Activated B cell treated with CpG ODN at 0.5 μM for 24 hours (primary cell): ENCODE data around the gene EPB41L4B. TPM values are rescaled to one million over a fixed set of nuclear protein-coding genes. Genes with fewer than 3 reads are reported as not detected.
"Not testable (repeated sequence)": the region's sequence is repeated elsewhere in the genome, so short reads cannot be mapped to it uniquely, and the experiment has no call there.

Source experiments
- ATAC-seq: fragments of 200-7000 bp; cut with Tn5 transposase; one replicate; pipeline ENCODE4 v1.10.0; 2021; ENCODE audit warnings: low read depth, mild to moderate bottlenecking, moderate library complexity
- CTCF ChIA-PET: fragments of 350-600 bp; sonication (Branson Sonifier 250); formaldehyde crosslinking; loops from one replicate; lab custom pipeline; 2021; ENCODE audit warnings: antibody characterized with exemption; lab: Charles Lee
- POLR2A ChIA-PET: fragments of 350-600 bp; sonication (Branson Sonifier 250); formaldehyde crosslinking; loops from one replicate; lab custom pipeline; 2021; ENCODE audit warnings: antibody characterized with exemption; lab: Charles Lee
- DNase-seq: peaks from one replicate; pipeline ENCODE4 v3.0.0; 2022
- H3K27ac Mint-ChIP-seq: one replicate; pipeline ENCODE4 v1.8.0; 2020; ENCODE audit warnings: mixed read lengths
- H3K27me3 Mint-ChIP-seq: one replicate; pipeline ENCODE4 v1.8.0; 2021; ENCODE audit warnings: mixed read lengths
- H3K36me3 Mint-ChIP-seq: one replicate; pipeline ENCODE4 v1.8.0; 2021; ENCODE audit warnings: low read depth, mixed read lengths
- H3K4me1 Mint-ChIP-seq: one replicate; pipeline ENCODE4 v1.8.0; 2021; ENCODE audit warnings: mixed read lengths
- H3K4me3 Mint-ChIP-seq: one replicate; pipeline ENCODE4 v1.8.0; 2020; ENCODE audit warnings: mild to moderate bottlenecking, mixed read lengths
- H3K9me3 Mint-ChIP-seq: one replicate; pipeline ENCODE4 v1.8.0; 2020; ENCODE audit warnings: mixed read lengths
- intact Hi-C: fragments of 100-400 bp; cut with micrococcal nuclease; formaldehyde crosslinking; loops from one replicate; pipeline ENCODE4 v1.15.1; 2024
- total RNA-seq: library from RNA; stranded (reverse); gene quantifications from 2 replicates; pipeline ENCODE4 v1.2.3, GENCODE V29; 2022
- TF ChIP-seq, protein P1 (sequence below): fragments of 200-600 bp; IDR thresholded peaks from one replicate; pipeline ENCODE4 v1.8.0; 2022; ENCODE audit warnings: antibody characterized with exemption, mild to moderate bottlenecking

The EPB41L4B gene
- total RNA-seq, 1 donor from 2014 or later: 5.3 TPM

GRCh38 chr9:109133533-109133932, 187.3 kb downstream of the EPB41L4B start:
- CTCF ChIA-PET: no interaction called here
- H3K9me3 Mint-ChIP-seq: no peaks in the 10 kb centered on the region
- intact Hi-C loops: no loop called here
- ATAC-seq (no peak), DNase-seq (no peak)
- no peaks in the 10 kb centered on the region for H3K36me3 Mint-ChIP-seq
- no peak overlapping the region for H3K27ac Mint-ChIP-seq
- POLR2A ChIA-PET: no interaction called here
- TF ChIP-seq, protein P1, sequence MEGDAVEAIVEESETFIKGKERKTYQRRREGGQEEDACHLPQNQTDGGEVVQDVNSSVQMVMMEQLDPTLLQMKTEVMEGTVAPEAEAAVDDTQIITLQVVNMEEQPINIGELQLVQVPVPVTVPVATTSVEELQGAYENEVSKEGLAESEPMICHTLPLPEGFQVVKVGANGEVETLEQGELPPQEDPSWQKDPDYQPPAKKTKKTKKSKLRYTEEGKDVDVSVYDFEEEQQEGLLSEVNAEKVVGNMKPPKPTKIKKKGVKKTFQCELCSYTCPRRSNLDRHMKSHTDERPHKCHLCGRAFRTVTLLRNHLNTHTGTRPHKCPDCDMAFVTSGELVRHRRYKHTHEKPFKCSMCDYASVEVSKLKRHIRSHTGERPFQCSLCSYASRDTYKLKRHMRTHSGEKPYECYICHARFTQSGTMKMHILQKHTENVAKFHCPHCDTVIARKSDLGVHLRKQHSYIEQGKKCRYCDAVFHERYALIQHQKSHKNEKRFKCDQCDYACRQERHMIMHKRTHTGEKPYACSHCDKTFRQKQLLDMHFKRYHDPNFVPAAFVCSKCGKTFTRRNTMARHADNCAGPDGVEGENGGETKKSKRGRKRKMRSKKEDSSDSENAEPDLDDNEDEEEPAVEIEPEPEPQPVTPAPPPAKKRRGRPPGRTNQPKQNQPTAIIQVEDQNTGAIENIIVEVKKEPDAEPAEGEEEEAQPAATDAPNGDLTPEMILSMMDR: no peak
- H3K4me1 Mint-ChIP-seq: no peaks in the 10 kb centered on the region
- H3K4me3 Mint-ChIP-seq: no peak overlapping the region
- peaks cover 8% of the 10 kb centered on the region for H3K27me3 Mint-ChIP-seq

GRCh38 chr9:109132567-109133021, 188.3 kb downstream of the EPB41L4B start:
- no peaks in the 10 kb centered on the region for H3K4me1 Mint-ChIP-seq
- no peaks in the 10 kb centered on the region for H3K9me3 Mint-ChIP-seq
- ATAC-seq (no peak), DNase-seq (no peak)
- no peak overlapping the region for H3K27ac Mint-ChIP-seq
- no peaks in the 10 kb centered on the region for H3K36me3 Mint-ChIP-seq
- H3K27me3 Mint-ChIP-seq: peaks cover 6% of the 10 kb centered on the region
- POLR2A ChIA-PET: no interaction called here
- intact Hi-C loops: no loop called here
- H3K4me3 Mint-ChIP-seq: no peak overlapping the region
- TF ChIP-seq, protein P1: no peak
- CTCF ChIA-PET: no interaction called here

DNA sequence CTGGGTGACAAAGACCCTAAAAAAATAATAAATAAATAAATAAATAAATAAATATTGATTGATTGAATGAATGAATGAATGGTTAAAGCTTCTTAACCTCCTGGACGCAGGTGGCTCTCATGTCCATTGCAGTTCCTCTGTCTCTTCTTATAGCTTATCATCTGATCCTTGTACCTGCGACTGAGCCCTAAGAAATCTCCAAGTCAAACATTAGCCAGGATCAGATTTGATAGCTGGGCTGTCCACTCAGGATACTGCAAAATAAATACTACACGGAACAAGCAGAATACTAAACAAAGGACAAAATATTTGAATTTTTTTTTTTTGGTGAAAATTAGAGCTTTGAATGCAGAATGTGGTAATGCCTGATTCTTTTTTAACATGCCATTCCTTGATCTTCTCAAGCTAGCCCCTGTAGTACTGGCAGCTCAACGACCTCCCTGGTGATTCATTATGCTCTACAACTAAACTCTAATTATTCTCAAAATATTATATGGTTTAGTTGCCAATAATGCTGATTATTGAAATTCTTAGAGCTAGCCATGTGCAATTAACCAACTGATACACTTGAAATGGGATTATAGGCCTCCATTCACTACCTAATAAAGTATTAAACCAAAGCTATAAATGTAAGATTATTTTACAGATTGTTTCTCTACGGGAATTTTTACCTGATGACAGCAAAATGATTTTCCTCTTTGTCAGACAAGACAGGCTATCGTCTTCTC, 191.2 kb downstream of the EPB41L4B start:
- Mint-ChIP-seq H3K9me3 (no peaks in the 10 kb centered on the region), H3K4me3 (no peak overlapping the region), H3K4me1 (no peaks in the 10 kb centered on the region), H3K27ac (no peak overlapping the region), H3K36me3 (no peaks in the 10 kb centered on the region), H3K27me3 (peaks cover 4% of the 10 kb centered on the region)
- intact Hi-C loops: no loop called here
- CTCF ChIA-PET: no interaction called here
- ATAC-seq (no peak), DNase-seq (no peak)
- TF ChIP-seq, protein P1: no peak
- POLR2A ChIA-PET: interaction anchor here (1.3 kb wide), 1 partner anchor 10 kb away, joined by 6 read pairs; the partner anchor contains the start of gene TMEM245

GRCh38 chr9:109126671-109127070, 194.2 kb downstream of the EPB41L4B start:
- DNase-seq, H3K27me3 Mint-ChIP-seq, H3K27ac Mint-ChIP-seq, H3K4me1 Mint-ChIP-seq, ATAC-seq, H3K36me3 Mint-ChIP-seq, CTCF ChIA-PET, intact Hi-C loops, H3K9me3 Mint-ChIP-seq, POLR2A ChIA-PET, H3K4me3 Mint-ChIP-seq: not testable (repeated sequence)

DNA sequence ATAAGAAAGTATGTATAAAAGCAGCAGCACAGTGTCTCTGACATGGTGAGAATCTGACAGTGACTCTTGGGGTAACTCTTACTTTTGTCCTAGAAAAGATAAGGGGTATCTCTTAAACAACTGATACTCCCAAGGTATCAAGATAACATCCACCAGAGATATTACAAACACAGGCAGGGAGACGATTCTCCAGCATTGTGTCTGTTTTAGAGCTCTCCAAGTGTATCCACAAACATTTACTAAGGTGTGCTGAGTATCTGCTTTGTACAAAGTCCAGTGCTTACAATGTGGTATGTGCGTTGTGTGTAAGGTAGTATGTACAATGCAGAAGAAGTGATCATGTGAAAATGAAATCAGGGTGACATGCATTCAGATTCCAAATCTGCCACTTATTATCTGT, 196.7 kb downstream of the EPB41L4B start:
- H3K9me3 Mint-ChIP-seq: no peaks in the 10 kb centered on the region
- no peaks in the 10 kb centered on the region for H3K36me3 Mint-ChIP-seq
- H3K27ac Mint-ChIP-seq: no peak overlapping the region
- H3K27me3 Mint-ChIP-seq: no peaks in the 10 kb centered on the region
- DNase-seq: no peak
- ATAC-seq: no peak
- CTCF ChIA-PET: no interaction called here
- intact Hi-C loops: no loop called here
- POLR2A ChIA-PET: no interaction called here
- TF ChIP-seq, protein P1: no peak
- H3K4me3 Mint-ChIP-seq: no peak overlapping the region
- H3K4me1 Mint-ChIP-seq: peaks cover 5% of the 10 kb centered on the region
